K562 (cell line): ENCODE data around the gene PHF19. TPM values are rescaled to one million over a fixed set of nuclear protein-coding genes. Genes with fewer than 3 reads are reported as not detected.

Experiments used
- ATAC-seq: fragments of 200-7000 bp; cut with Tn5 transposase; 3 replicates; pipeline ENCODE4 v1.9.1; 2020; ENCODE audit warnings: moderate library complexity
- BruUV-seq: library from RNA; stranded (reverse); fragments of 400-500 nt; replicated peaks from 2 replicates; lab custom pipeline; 2021; lab: Mats Ljungman, UMichigan
- CTCF ChIA-PET: fragments of 300-600 bp; formaldehyde crosslinking; extraction: SDS; loops from one replicate; lab custom pipeline; 2021; ENCODE audit warnings: low intra/inter-chr PET ratio; lab: Yijun Ruan, JAX
- POLR2A ChIA-PET: fragments of 300-600, 350-650 bp; sonication (Branson Sonifier 250); formaldehyde crosslinking; extraction: SDS; loops from one replicate; lab custom pipeline; 2021; ENCODE audit warnings: antibody characterized with exemption, inconsistent platforms; lab: Yijun Ruan, JAX
- DNase-seq, 4 experiments: peaks; one replicate each; pipeline versions ENCODE4 v3.0.0 to v3.0.0-alpha.2; 2011 to 2018; ENCODE audit warnings: low spot score in 3 of 4, mixed read lengths in 3 of 4; ENCODE audit errors: extremely low read depth in 1 of 4
- FAIRE-seq: peaks from 2 replicates; lab custom pipeline; 2011; peaks lifted over from hg19 to GRCh38; lab: Jason Lieb, UNC
- H2AFZ ChIP-seq: 2 replicates; pipeline ENCODE4 v1.6.0; 2011; ENCODE audit warnings: low read depth, low read length, control low read depth, inconsistent platforms
- H3K27ac ChIP-seq: fragments of 200-600 bp; 3 replicates; pipeline ENCODE4 v1.8.0; 2011; ENCODE audit warnings: low read depth, mild to moderate bottlenecking, control low read depth, inconsistent platforms, low read length, moderate library complexity, mixed read lengths; ENCODE audit errors: extremely low read depth
- H3K27me3 ChIP-seq, 2 experiments: fragments of 300-600 bp in 1 of 2; 2 replicates in 1 of 2; 3 replicates in 1 of 2; pipeline versions ENCODE4 v1.6.0 to v1.8.0; 2011; ENCODE audit warnings: inconsistent platforms in 2 of 2, low read length in 2 of 2, mild to moderate bottlenecking in 1 of 2, mixed read lengths in 1 of 2, moderate library complexity in 1 of 2; ENCODE audit not compliant: control insufficient read depth in 2 of 2, insufficient read depth in 2 of 2
- H3K36me3 ChIP-seq: fragments of 300-600 bp; 3 replicates; pipeline ENCODE4 v1.8.0; 2011; ENCODE audit warnings: mild to moderate bottlenecking, low read length, inconsistent platforms; ENCODE audit not compliant: control insufficient read depth, insufficient read depth
- H3K4me1 ChIP-seq, 2 experiments: fragments of 200-600 bp in 1 of 2; replicated peaks in 1 of 2; 2 replicates in 1 of 2; 3 replicates in 1 of 2; pipeline versions ENCODE4 v1.5.1 to v1.8.0; 2011; ENCODE audit warnings: inconsistent platforms in 2 of 2, low read length in 2 of 2, mild to moderate bottlenecking in 1 of 2, mixed read lengths in 1 of 2, moderate library complexity in 1 of 2; ENCODE audit not compliant: control insufficient read depth in 2 of 2, insufficient read depth in 2 of 2
- H3K4me2 ChIP-seq: 2 replicates; pipeline ENCODE4 v1.6.1; 2011; ENCODE audit warnings: low read length, control low read depth, inconsistent platforms, mixed read lengths; ENCODE audit not compliant: insufficient read depth
- H3K4me3 ChIP-seq: fragments of 200-600 bp; sonication (generic), shearing (Covaris generic); 2 replicates; pipeline ENCODE4 v1.5.1; 2016; ENCODE audit warnings: control low read depth, inconsistent platforms
- H3K79me2 ChIP-seq: fragments of 200-600 bp; 3 replicates; pipeline ENCODE4 v1.8.0; 2011; ENCODE audit warnings: low read length, inconsistent platforms; ENCODE audit not compliant: control insufficient read depth, insufficient read depth
- H3K9ac ChIP-seq, 2 experiments: 2 replicates each; pipeline versions ENCODE4 v1.6.0 to v1.6.1; 2011; ENCODE audit warnings: low read depth in 2 of 2, low read length in 2 of 2, control low read depth in 1 of 2, inconsistent platforms in 1 of 2, mild to moderate bottlenecking in 1 of 2, mixed read lengths in 1 of 2; ENCODE audit not compliant: insufficient read depth in 1 of 2
- H3K9me1 ChIP-seq: one replicate; pipeline ENCODE4 v1.6.0; 2011; ENCODE audit warnings: inconsistent platforms, mild to moderate bottlenecking, low read length, moderate library complexity; ENCODE audit not compliant: control insufficient read depth, insufficient read depth
- H3K9me3 ChIP-seq: replicated peaks from 2 replicates; pipeline ENCODE4 v1.5.1; 2011; ENCODE audit warnings: low read depth, low read length, inconsistent platforms; ENCODE audit not compliant: control insufficient read depth, insufficient read depth
- H4K20me1 ChIP-seq: replicated peaks from 2 replicates; pipeline ENCODE4 v1.6.1; 2011; ENCODE audit warnings: low read length, inconsistent platforms, mixed read lengths; ENCODE audit not compliant: control insufficient read depth, insufficient read depth
- HMGXB4 ChIP-seq: sonication (generic); formaldehyde crosslinking; IDR thresholded peaks from 2 replicates; pipeline ENCODE4 v1.8.1; 2023; ENCODE audit warnings: mild to moderate bottlenecking, missing genetic modification reagents
- PHF21A ChIP-seq: fragments of 450-650 bp; IDR thresholded peaks from 2 replicates; pipeline ENCODE4 v1.6.1; 2017; ENCODE audit warnings: low read depth, borderline replicate concordance
- TAF7 ChIP-seq: fragments of 450-650 bp; IDR thresholded peaks from 2 replicates; pipeline ENCODE4 v1.6.1; 2016; ENCODE audit warnings: missing genetic modification characterization, missing compliant biosample characterization
- TBL1XR1 ChIP-seq, 2 experiments: IDR thresholded peaks; 2 replicates each; pipeline ENCODE4 v1.6.1; 2012; ENCODE audit warnings: improper control_type of control experiment in 2 of 2, low read length in 2 of 2, mild to moderate bottlenecking in 1 of 2
- ZC3H11A ChIP-seq: IDR thresholded peaks from 2 replicates; pipeline ENCODE4 v1.6.1; 2012; ENCODE audit warnings: low read depth, low read length, improper control_type of control experiment
- whole genome bisulfite sequencing: fragments of 100-300 bp; shearing (Covaris generic); methylation state at CpG from one replicate; pipeline ENCODE4 v1.1.6; 2016; ENCODE audit warnings: low coverage, mixed read lengths; ENCODE audit not compliant: insufficient coverage; ENCODE audit errors: missing lambda C conversion rate; 5-methylcytosine and 5-hydroxymethylcytosine counted together
- in situ Hi-C: fragments of 300-500 bp; cut with MboI; formaldehyde crosslinking; loops from 4 replicates; pipeline ENCODE4 v1.15.0; 2018; ENCODE audit warnings: inconsistent platforms, mixed read lengths
- intact Hi-C: fragments of 100-400 bp; cut with micrococcal nuclease; formaldehyde crosslinking; loops from 2 replicates; pipeline ENCODE4 v1.14.2; 2022
- polyA plus RNA-seq, 8 experiments: library from polyadenylated mRNA; depleted of rRNA in 4 of 8; stranded (reverse) in 5 of 8; unstranded in 3 of 8; fragments of >200 nt; fragmentation: Nextera tagmentation in 2 of 8; fragmentation: Illumina TruSeq in 1 of 8; extraction: Ambion mirVana in 2 of 8; extraction: Trizol in 1 of 8; gene quantifications; 2 replicates each; pipeline versions ENCODE4 v1.2.1 to v1.2.3, GENCODE V29; 2011 to 2014; ENCODE audit warnings: inconsistent platforms in 1 of 8, missing spikeins in 1 of 8
- total RNA-seq, 7 experiments: library from RNA; depleted of rRNA in 6 of 7; stranded (reverse); fragments of >200 nt in 6 of 7; fragmentation: Illumina TruSeq in 2 of 7; extraction: Trizol in 2 of 7; gene quantifications; 2 replicates each; pipeline versions ENCODE4 v1.2.1 to v1.2.3, GENCODE V29; 2011 to 2021; ENCODE audit warnings: low replicate concordance in 1 of 7
- TF ChIP-seq, protein P1 (sequence below), 2 experiments: fragments of 450-650 bp in 1 of 2; sonication (generic) in 1 of 2; formaldehyde crosslinking; conservative IDR thresholded peaks; 2 replicates each; pipeline versions ENCODE4 v1.4.0 to v1.8.1; 2020 to 2022; ENCODE audit warnings: mild to moderate bottlenecking in 1 of 2, missing genetic modification reagents in 1 of 2
- TF ChIP-seq, protein P2 (sequence below): sonication (generic); formaldehyde crosslinking; IDR thresholded peaks from 2 replicates; pipeline ENCODE4 v1.8.1; 2023; ENCODE audit warnings: mild to moderate bottlenecking, missing genetic modification reagents, moderate library complexity

PHF19 gene
- total and polyA plus RNA-seq, 9 of the 15 experiments (the other 6 are each of a cell fraction or from before 2014, with no cell fraction given) = 95.8 to 403 (median 255) TPM

GRCh38 chr9:120874226-120875194, 2.5 kb downstream of the PHF19 start:
- peak overlapping the region; percentile 98; a peak in 3 of 4 replicates for H3K9ac ChIP-seq
- CTCF ChIA-PET = no interaction called here
- in situ Hi-C loops (loop anchor here (5.0 kb wide), 1 partner anchor 67 kb away; no protein-coding TSS in a partner anchor), intact Hi-C loops (loop anchor here (10.0 kb wide), 1 partner anchor 200 kb away; the partner anchor contains the start of gene CNTRL)
- no peaks in the 10 kb centered on the region for H3K9me3 ChIP-seq
- peak overlapping the region; percentile 95 for H3K27ac ChIP-seq
- DNase-seq = no peak
- no peak for TF ChIP-seq PHF21A
- TF ChIP-seq ZC3H11A = 0 out of 2 replicates have a peak, but pooled peaks have one; percentile 45
- TF ChIP-seq HMGXB4 (CRISPR knock-in tag) = peak; percentile 51; the same call in 1 of the 2 replicates
- TF ChIP-seq TAF7 (tag) = no peak
- TF ChIP-seq, protein P1, sequence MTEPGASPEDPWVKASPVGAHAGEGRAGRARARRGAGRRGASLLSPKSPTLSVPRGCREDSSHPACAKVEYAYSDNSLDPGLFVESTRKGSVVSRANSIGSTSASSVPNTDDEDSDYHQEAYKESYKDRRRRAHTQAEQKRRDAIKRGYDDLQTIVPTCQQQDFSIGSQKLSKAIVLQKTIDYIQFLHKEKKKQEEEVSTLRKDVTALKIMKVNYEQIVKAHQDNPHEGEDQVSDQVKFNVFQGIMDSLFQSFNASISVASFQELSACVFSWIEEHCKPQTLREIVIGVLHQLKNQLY (CRISPR knock-in tag; conservative IDR thresholded peaks at IDR 0.05) = 0 out of 4 replicates have a peak, but pooled peaks of 1 of the 2 experiments have one; percentile 29
- TF ChIP-seq TBL1XR1 (IDR thresholded peaks at IDR 0.05; ENCODE audit: low read length in 2 of 2) = 0 out of 4 replicates have a peak, but pooled peaks of 1 of the 2 experiments have one; percentile 26
- TF ChIP-seq, protein P2, sequence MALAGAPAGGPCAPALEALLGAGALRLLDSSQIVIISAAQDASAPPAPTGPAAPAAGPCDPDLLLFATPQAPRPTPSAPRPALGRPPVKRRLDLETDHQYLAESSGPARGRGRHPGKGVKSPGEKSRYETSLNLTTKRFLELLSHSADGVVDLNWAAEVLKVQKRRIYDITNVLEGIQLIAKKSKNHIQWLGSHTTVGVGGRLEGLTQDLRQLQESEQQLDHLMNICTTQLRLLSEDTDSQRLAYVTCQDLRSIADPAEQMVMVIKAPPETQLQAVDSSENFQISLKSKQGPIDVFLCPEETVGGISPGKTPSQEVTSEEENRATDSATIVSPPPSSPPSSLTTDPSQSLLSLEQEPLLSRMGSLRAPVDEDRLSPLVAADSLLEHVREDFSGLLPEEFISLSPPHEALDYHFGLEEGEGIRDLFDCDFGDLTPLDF (CRISPR knock-in tag) = 0 out of 2 replicates have a peak, but pooled peaks have one; percentile 38
- ATAC-seq = no peak
- FAIRE-seq = no peak
- H3K36me3 ChIP-seq = peaks cover 71% of the 10 kb centered on the region
- H3K79me2 ChIP-seq = peaks cover 56% of the 10 kb centered on the region
- H3K9me1 ChIP-seq = no peaks in the 10 kb centered on the region
- H3K4me1 ChIP-seq = peaks cover 45 to 56% of the 10 kb centered on the region in 2 experiments
- no peak overlapping the region for H2AFZ ChIP-seq
- H3K4me2 ChIP-seq = peak overlapping the region; percentile 100
- no TSS peak for BruUV-seq
- POLR2A ChIA-PET = interaction anchor here (0.7 to 15.5 kb wide), 7 partner anchors 9 to 68 kb away, joined by 3 to 464 read pairs (median 4); partner anchors contain the start of gene PSMD5
- H3K4me3 ChIP-seq = peak overlapping the region; percentile 74; the same call in 1 of the 2 replicates
- WGBS = 91% methylated on average over 10 of the region's 10 CpGs
- no peaks in the 10 kb centered on the region for H4K20me1 ChIP-seq
- no peaks in the 10 kb centered on the region; a peak in 1 of 5 replicates for H3K27me3 ChIP-seq
